GM12878 (cell line): ENCODE results near the gene HEXIM1. TPM values are rescaled to one million over a fixed set of nuclear protein-coding genes. Genes with fewer than 3 reads are reported as not detected.

Experiments used
- ATAC-seq: fragments of 200-7000 bp; cut with Tn5 transposase; 3 replicates; pipeline ENCODE4 v1.9.1; 2020; ENCODE audit warnings: mild to moderate bottlenecking, moderate library complexity
- BruUV-seq: library from RNA; stranded (reverse); fragments of 400-500 nt; replicated peaks from 2 replicates; lab custom pipeline; 2021; lab: Mats Ljungman, UMichigan
- CTCF ChIA-PET: fragments of 300-600 bp; sonication (Branson Sonifier 250); formaldehyde crosslinking; extraction: SDS; loops from one replicate; lab custom pipeline; 2021; ENCODE audit warnings: inconsistent platforms; lab: Yijun Ruan, JAX
- POLR2A ChIA-PET: fragments of 350-600 bp; formaldehyde crosslinking; extraction: SDS; loops from one replicate; lab custom pipeline; 2021; ENCODE audit warnings: inconsistent platforms; lab: Charles Lee
- RAD21 ChIA-PET: fragments of 300-600 bp; sonication (Branson Sonifier 250); formaldehyde crosslinking; loops from one replicate; lab custom pipeline; 2023; ENCODE audit warnings: antibody characterized with exemption; ENCODE audit not compliant: unreplicated experiment; lab: Charles Lee
- SMC1A ChIA-PET: fragments of 300-600 bp; sonication (Branson Sonifier 250); formaldehyde crosslinking; loops from one replicate; lab custom pipeline; 2023; ENCODE audit not compliant: unreplicated experiment, uncharacterized antibody; lab: Charles Lee
- DNase-seq: peaks from one replicate; pipeline ENCODE4 v3.0.0-alpha.2; 2011; ENCODE audit warnings: low read depth, low spot score
- FAIRE-seq: peaks from 3 replicates; lab custom pipeline; 2011; peaks lifted over from hg19 to GRCh38; lab: Jason Lieb, UNC
- H2AFZ ChIP-seq: 2 replicates; pipeline ENCODE4 v1.6.0; 2011; ENCODE audit warnings: low read depth, low read length, control low read depth; ENCODE audit not compliant: control insufficient read depth
- H3K27ac ChIP-seq: 2 replicates; pipeline ENCODE4 v1.5.1; 2011; ENCODE audit warnings: control low read depth; ENCODE audit not compliant: control insufficient read depth, insufficient read depth
- H3K27me3 ChIP-seq, 2 experiments: replicated peaks in 1 of 2; 2 replicates each; pipeline versions ENCODE4 v1.6.0 to v1.6.1; 2011; ENCODE audit warnings: low read length in 1 of 2; ENCODE audit not compliant: control insufficient read depth in 2 of 2, insufficient read depth in 2 of 2
- H3K36me3 ChIP-seq, 2 experiments: 2 replicates each; pipeline ENCODE4 v1.5.1; 2011; ENCODE audit warnings: low read length in 1 of 2; ENCODE audit not compliant: control insufficient read depth in 2 of 2, insufficient read depth in 2 of 2
- H3K4me1 ChIP-seq: 2 replicates; pipeline ENCODE4 v1.6.1; 2011; ENCODE audit warnings: mild to moderate bottlenecking, low read length, moderate library complexity, mixed read lengths; ENCODE audit not compliant: control insufficient read depth, insufficient read depth
- H3K4me2 ChIP-seq: 2 replicates; pipeline ENCODE4 v1.6.0; 2011; ENCODE audit warnings: control low read depth; ENCODE audit not compliant: control insufficient read depth, insufficient read depth
- H3K4me3 ChIP-seq: fragments of 200-600 bp; sonication (generic); 2 replicates; pipeline ENCODE4 v1.5.1; 2016
- H3K79me2 ChIP-seq: 2 replicates; pipeline ENCODE4 v1.6.0; 2011; ENCODE audit warnings: low read length; ENCODE audit not compliant: control insufficient read depth, insufficient read depth
- H3K9ac ChIP-seq: 2 replicates; pipeline ENCODE4 v1.8.0; 2011; ENCODE audit warnings: low read length, control low read depth, mixed read lengths; ENCODE audit not compliant: control insufficient read depth, insufficient read depth
- H3K9me3 ChIP-seq: replicated peaks from 3 replicates; pipeline ENCODE4 v1.5.1; 2011; ENCODE audit warnings: mild to moderate bottlenecking, low read length; ENCODE audit not compliant: control insufficient read depth, insufficient read depth
- H4K20me1 ChIP-seq: 2 replicates; pipeline ENCODE4 v1.6.0; 2011; ENCODE audit not compliant: control insufficient read depth, insufficient read depth
- BRCA1 ChIP-seq: IDR thresholded peaks from 2 replicates; pipeline ENCODE4 v1.6.1; 2011; ENCODE audit warnings: low read depth, low read length, improper control_type of control experiment
- E2F4 ChIP-seq: IDR thresholded peaks from 2 replicates; pipeline ENCODE4 v1.6.1; 2012; ENCODE audit warnings: low read depth, low read length, improper control_type of control experiment
- EZH2 ChIP-seq: IDR thresholded peaks from 2 replicates; pipeline ENCODE4 v1.6.1; 2012; ENCODE audit warnings: low read depth, mild to moderate bottlenecking, control low read depth, inconsistent platforms, low read length, borderline replicate concordance; ENCODE audit not compliant: control insufficient read depth
- IRF5 ChIP-seq: fragments of 450-650 bp; IDR thresholded peaks from 2 replicates; pipeline ENCODE4 v1.6.1; 2017; ENCODE audit warnings: borderline replicate concordance
- PBX3 ChIP-seq: IDR thresholded peaks from 2 replicates; pipeline ENCODE4 v1.6.1; 2011; ENCODE audit warnings: mild to moderate bottlenecking, low read depth, low read length, moderate library complexity; ENCODE audit not compliant: insufficient replicate concordance
- RUNX3 ChIP-seq: IDR thresholded peaks from 2 replicates; pipeline ENCODE4 v1.6.1; 2012; ENCODE audit warnings: low read length, inconsistent platforms
- YY1 ChIP-seq: IDR thresholded peaks from 2 replicates; pipeline ENCODE4 v1.6.1; 2011; ENCODE audit warnings: low read depth, mild to moderate bottlenecking, low read length
- ZBTB33 ChIP-seq: fragments of 450-650 bp; IDR thresholded peaks from 2 replicates; pipeline ENCODE4 v1.6.1; 2017; ENCODE audit warnings: mild to moderate bottlenecking
- ZNF384 ChIP-seq: IDR thresholded peaks from 2 replicates; pipeline ENCODE4 v1.6.1; 2012; ENCODE audit warnings: low read depth, mild to moderate bottlenecking, low read length, improper control_type of control experiment, borderline replicate concordance
- ZSCAN29 ChIP-seq: fragments of 450-650 bp; IDR thresholded peaks from 2 replicates; pipeline ENCODE4 v1.6.1; 2017; ENCODE audit warnings: mild to moderate bottlenecking, moderate library complexity
- WGBS: methylation state at CpG from one replicate; pipeline ENCODE4 v1.1.6; 2016; ENCODE audit warnings: low lambda C conversion rate; ENCODE audit not compliant: insufficient replicate concordance, insufficient coverage; ENCODE audit errors: missing lambda C conversion rate; 5-methylcytosine and 5-hydroxymethylcytosine counted together
- in situ Hi-C: fragments of 300-500 bp; cut with MboI; formaldehyde crosslinking; loops from 9 replicates; pipeline ENCODE4 v1.14.3; 2018; ENCODE audit warnings: mixed read lengths
- intact Hi-C: fragments of 100-400 bp; cut with micrococcal nuclease; formaldehyde crosslinking; loops from one replicate; pipeline ENCODE4 v1.14.2; 2022; ENCODE audit not compliant: unreplicated experiment
- polyA plus RNA-seq, 11 experiments: library from polyadenylated mRNA; depleted of rRNA in 4 of 11; unstranded in 6 of 11; stranded (reverse) in 5 of 11; fragments of >200 nt; fragmentation: Nextera tagmentation in 4 of 11; fragmentation: Illumina TruSeq in 1 of 11; extraction: Ambion mirVana in 4 of 11; extraction: Trizol in 1 of 11; gene quantifications; 1 replicate in 1 of 11; 2 replicates in 10 of 11; pipeline versions ENCODE4 v1.2.1 to v1.2.3, GENCODE V29; 2011 to 2016; ENCODE audit warnings: inconsistent platforms in 2 of 11, missing spikeins in 2 of 11, low read depth in 1 of 11
- total RNA-seq, 4 experiments: library from RNA; depleted of rRNA in 3 of 4; stranded (reverse); fragments of >200 nt in 3 of 4; fragmentation: Illumina TruSeq in 1 of 4; extraction: Trizol in 1 of 4; gene quantifications; 2 replicates each; pipeline versions ENCODE4 v1.2.1 to v1.2.3, GENCODE V29; 2013 to 2021

The HEXIM1 gene
- total and polyA plus RNA-seq, 10 of the 15 experiments (the other 5 are each of a cell fraction or from before 2014, with no cell fraction given), result 1.9 to 24.1 (median 9.0) TPM

- Histone ChIP-seq H3K4me1 (peaks cover 5% of the 10 kb centered on the region), H3K27me3 (no peaks in the 10 kb centered on the region), H3K9me3 (no peaks in the 10 kb centered on the region), H3K4me3 (no peak overlapping the region), H4K20me1 (no peaks in the 10 kb centered on the region; the same call in 1 of the 2 replicates), H3K4me2 (no peak overlapping the region), H3K9ac (no peak overlapping the region), H3K27ac (no peak overlapping the region), H3K36me3 (no peaks in the 10 kb centered on the region), H2AFZ (no peak overlapping the region), H3K79me2 (peaks cover 39% of the 10 kb centered on the region)
- no peak for FAIRE-seq
- ChIA-PET POLR2A (interaction anchor here (0.6 to 1.2 kb wide), 8 partner anchors 11 to 619 kb away, joined by 3 to 10 read pairs (median 4); partner anchors contain the start of gene ACBD4), SMC1A (interaction anchor here (0.6 to 2.1 kb wide), 3 partner anchors 19 to 217 kb away, joined by 4 to 10 read pairs (median 6); partner anchors contain the start of gene ACBD4), CTCF (interaction anchor here (0.9 to 10.2 kb wide), 4 partner anchors 9 to 43 kb away, joined by 3 to 189 read pairs (median 17); partner anchors contain the start of gene ACBD4), RAD21 (interaction anchor here (0.6 to 1.7 kb wide), 2 partner anchors 20 to 298 kb away, joined by 3 to 17 read pairs; partner anchors contain the start of gene ACBD4)
- in situ Hi-C loops, result no loop called here
- intact Hi-C loops, result no loop called here
- no TSS peak for BruUV-seq
- no peak for TF ChIP-seq BRCA1
- TF ChIP-seq ZNF384, result 0 out of 2 replicates have a peak, but pooled peaks have one; percentile 20
- ATAC-seq, result no peak
- WGBS, result 99% methylated on average over 4 of the region's 4 CpGs
- DNase-seq, result no peak
These were observed 6.8 kb downstream of the HEXIM1 start for GRCh38 chr17:45155029-45155428.

- H2AFZ ChIP-seq, result no peak overlapping the region
- ChIA-PET POLR2A (interaction anchor here (0.6 to 1.2 kb wide), 5 partner anchors 11 to 255 kb away, joined by 3 to 10 read pairs (median 4); partner anchors contain the start of gene ACBD4), SMC1A (interaction anchor here (1.3 to 2.1 kb wide), 2 partner anchors 20 to 43 kb away, joined by 6 to 10 read pairs; partner anchors contain the start of gene ACBD4), RAD21 (interaction anchor here (1.7 kb wide), 1 partner anchor 20 kb away, joined by 17 read pairs; the partner anchor contains the start of gene ACBD4), CTCF (interaction anchor here (0.9 to 10.2 kb wide), 4 partner anchors 9 to 42 kb away, joined by 3 to 189 read pairs (median 17); partner anchors contain the start of gene ACBD4)
- H3K9ac ChIP-seq, result no peak overlapping the region
- no peaks in the 10 kb centered on the region for H3K9me3 ChIP-seq
- H3K79me2 ChIP-seq, result peaks cover 39% of the 10 kb centered on the region
- 96% methylated on average over 2 of the region's 2 CpGs for WGBS
- no peaks in the 10 kb centered on the region for H3K36me3 ChIP-seq
- no peaks in the 10 kb centered on the region; the same call in 1 of the 2 replicates for H4K20me1 ChIP-seq
- DNase-seq (no peak), ATAC-seq (no peak), FAIRE-seq (no peak)
- H3K4me1 ChIP-seq, result peaks cover 5% of the 10 kb centered on the region
- no peak overlapping the region for H3K4me3 ChIP-seq
- intact Hi-C loops (no loop called here), in situ Hi-C loops (no loop called here)
- no peaks in the 10 kb centered on the region for H3K27me3 ChIP-seq
- no peak overlapping the region for H3K27ac ChIP-seq
- no peak overlapping the region for H3K4me2 ChIP-seq
- no TSS peak for BruUV-seq
- no peak for TF ChIP-seq IRF5
- TF ChIP-seq YY1, result no peak
- no peak for TF ChIP-seq PBX3
- no peak for TF ChIP-seq RUNX3
- no peak for TF ChIP-seq ZSCAN29
- TF ChIP-seq EZH2, result no peak
- TF ChIP-seq E2F4, result no peak
- no peak for TF ChIP-seq ZBTB33
These were observed 7.2 kb downstream of the HEXIM1 start for GRCh38 chr17:45155483-45155882.
